ENCODE results near the gene MRPS27. TPM values are rescaled to one million over a fixed set of nuclear protein-coding genes. Genes with fewer than 3 reads are reported as not detected.

The MRPS27 gene
- total and polyA plus RNA-seq, 2 of the 4 experiments (the other 2 are of a cell fraction) = 46.9 to 90.5 TPM

DNA sequence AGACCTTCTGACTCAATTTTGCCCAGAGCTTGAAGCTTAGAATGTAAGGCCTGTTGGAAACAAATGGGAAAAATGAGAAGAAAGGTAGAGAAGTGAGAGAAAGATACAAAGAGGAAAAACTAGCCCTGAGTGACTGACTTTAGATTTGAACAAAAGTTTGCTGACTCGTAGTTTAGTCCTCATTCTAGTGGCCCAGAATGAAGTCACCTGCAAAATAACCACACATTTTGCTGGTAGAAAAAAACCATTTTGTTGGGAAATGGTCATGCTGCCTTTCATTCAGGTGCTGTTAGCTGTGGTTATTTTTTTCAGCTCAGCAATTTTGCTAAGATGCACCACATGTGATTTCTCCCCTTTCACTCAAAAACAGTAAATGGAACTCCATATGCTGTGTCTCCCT, 98.9 kb downstream of the MRPS27 start:
- Histone ChIP-seq H4K8ac (ENCODE audit: low read depth in 2 of 2, low read length in 2 of 2) (no peak overlapping the region), H3K9ac (ENCODE audit: low read depth, low read length) (no peak overlapping the region), H4K5ac (ENCODE audit: low read depth, low read length) (no peak overlapping the region), H2BK5ac (ENCODE audit: low read depth, low read length, poor library complexity, severe bottlenecking) (no peak overlapping the region), H3K36me3 (ENCODE audit: control insufficient read depth, insufficient read depth, low read length) (peaks cover 29% of the 10 kb centered on the region), H3K23ac (ENCODE audit: low read depth, low read length) (no peak overlapping the region), H3K4me3 (ENCODE audit: insufficient read depth, low read depth, low read length) (no peak overlapping the region), H2AFZ (replicated peaks; ENCODE audit: low read length, poor library complexity) (no peak overlapping the region), H3K79me1 (ENCODE audit: low read depth in 1 of 2, low read length in 2 of 2) (peaks cover 0 to 5% of the 10 kb centered on the region in 2 experiments; a peak in 1 of 4 replicates), H3K4ac (ENCODE audit: low read depth, low read length) (no peak overlapping the region), H4K20me1 (ENCODE audit: insufficient read depth, low read length) (0 out of 2 replicates have a peak, but pooled peaks cover 3% of the 10 kb centered on the region), H2BK20ac (ENCODE audit: low read depth, low read length) (no peak overlapping the region), H3K56ac (ENCODE audit: extremely low read depth, insufficient read depth, low read length) (no peak overlapping the region), H4K91ac (ENCODE audit: insufficient read depth, low read depth, low read length) (no peak overlapping the region), H3K9me3 (ENCODE audit: control insufficient read depth, insufficient read depth, low read length) (no peaks in the 10 kb centered on the region), H2AK5ac (ENCODE audit: low read depth, low read length) (no peak overlapping the region), H2BK15ac (ENCODE audit: low read depth, low read length) (no peak overlapping the region), H3K4me2 (ENCODE audit: low read depth, low read length) (no peak overlapping the region), H3K27me3 (ENCODE audit: control insufficient read depth, insufficient read depth, low read length) (no peaks in the 10 kb centered on the region), H3K9me1 (ENCODE audit: insufficient read depth, low read length) (peaks cover 5% of the 10 kb centered on the region), H2AK9ac (replicated peaks; ENCODE audit: low read depth, low read length, poor library complexity) (no peak overlapping the region), H3K4me1 (ENCODE audit: control insufficient read depth, insufficient read depth, low read length) (peaks cover 3% of the 10 kb centered on the region), H3K14ac (replicated peaks; ENCODE audit: low read depth, low read length) (no peak overlapping the region), H3K27ac (ENCODE audit: insufficient read depth, low read length) (no peak overlapping the region), H3K18ac (ENCODE audit: low read depth, low read length) (no peak overlapping the region), H2BK120ac (ENCODE audit: low read depth, low read length) (no peak overlapping the region)
- intact Hi-C loops (cut with micrococcal nuclease) (no loop called here), in situ Hi-C loops (cut with MboI; ENCODE audit: low sequenced_read_pairs) (no loop called here), dilution Hi-C loops (cut with HindIII; ENCODE audit: low sequenced_read_pairs, unreplicated experiment) (no loop called here)
- ChIA-PET POLR2A (ENCODE audit: unreplicated experiment) (no interaction called here), CTCF (no interaction called here)
- no CpG with 5 or more reads among the region's 1 CpG for WGBS, 2 experiments (ENCODE audit: extremely low coverage in 2 of 2, insufficient read length in 1 of 2)
- no TSS peak for BruUV-seq (replicated peaks)
- ATAC-seq (ENCODE audit: low read depth) = no peak
- TF ChIP-seq NFE2L2 (IDR thresholded peaks at IDR 0.05; ENCODE audit: low read depth, low read length) = no peak
- TF ChIP-seq CHD1 (IDR thresholded peaks at IDR 0.05; ENCODE audit: low read depth, low read length) = no peak
- no peak for TF ChIP-seq RAD21 (IDR thresholded peaks at IDR 0.05; ENCODE audit: low read length)
- TF ChIP-seq MAFK (IDR thresholded peaks at IDR 0.05; ENCODE audit: low read depth, low read length) = peak; percentile 38
- no peak for TF ChIP-seq MAZ (IDR thresholded peaks at IDR 0.05; ENCODE audit: borderline replicate concordance, low read depth, low read length)
- TF ChIP-seq, protein P1, sequence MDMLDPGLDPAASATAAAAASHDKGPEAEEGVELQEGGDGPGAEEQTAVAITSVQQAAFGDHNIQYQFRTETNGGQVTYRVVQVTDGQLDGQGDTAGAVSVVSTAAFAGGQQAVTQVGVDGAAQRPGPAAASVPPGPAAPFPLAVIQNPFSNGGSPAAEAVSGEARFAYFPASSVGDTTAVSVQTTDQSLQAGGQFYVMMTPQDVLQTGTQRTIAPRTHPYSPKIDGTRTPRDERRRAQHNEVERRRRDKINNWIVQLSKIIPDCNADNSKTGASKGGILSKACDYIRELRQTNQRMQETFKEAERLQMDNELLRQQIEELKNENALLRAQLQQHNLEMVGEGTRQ (IDR thresholded peaks at IDR 0.05; ENCODE audit: low read depth, low read length) = no peak
- no peak for DNase-seq
